ENCODE measurements around the gene ERMAP. TPM values are rescaled to one million over a fixed set of nuclear protein-coding genes. Genes with fewer than 3 reads are reported as not detected.

The ERMAP gene
- total RNA-seq, 1 donor from 2014 or later = 18.2 TPM

DNA sequence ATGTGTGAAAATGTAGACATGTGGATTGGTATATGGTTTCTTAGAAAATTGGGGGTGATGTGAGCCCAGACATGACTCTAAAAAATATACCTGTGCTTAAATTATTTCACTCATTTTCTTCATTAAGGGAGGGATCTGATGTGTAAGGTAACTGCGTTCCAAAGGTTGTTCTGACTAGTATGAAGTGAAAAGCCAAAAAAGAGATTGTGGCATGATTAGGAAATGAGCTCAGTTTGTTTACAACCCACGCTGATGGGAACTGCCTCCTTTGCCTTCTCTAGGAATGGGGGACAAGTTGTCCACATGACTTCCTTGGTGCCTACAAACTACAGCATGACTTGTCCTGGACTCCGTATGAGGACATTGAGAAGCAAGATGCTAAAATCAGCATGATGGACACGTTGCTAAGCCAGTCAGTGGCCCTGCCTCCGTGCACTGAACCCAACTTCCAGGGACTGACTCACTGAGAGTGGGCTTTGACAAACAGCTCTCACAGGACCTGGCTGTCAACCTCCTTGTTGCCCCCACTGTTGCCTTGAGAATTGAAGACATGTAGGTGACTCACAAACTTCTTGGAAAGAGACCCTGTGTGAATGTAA is 41.9 kb upstream of the ERMAP start:
- DNase-seq = no peak
- intact Hi-C loops (cut with DNase I) = no loop called here
- H3K4me1 ChIP-seq = no peaks in the 10 kb centered on the region
- H3K36me3 ChIP-seq = peaks cover 48% of the 10 kb centered on the region
- no peaks in the 10 kb centered on the region for H3K9me3 ChIP-seq
- H3K4me3 ChIP-seq = no peak overlapping the region
- no peak for ATAC-seq
- H3K27me3 ChIP-seq = no peaks in the 10 kb centered on the region
- TF ChIP-seq, protein P1, sequence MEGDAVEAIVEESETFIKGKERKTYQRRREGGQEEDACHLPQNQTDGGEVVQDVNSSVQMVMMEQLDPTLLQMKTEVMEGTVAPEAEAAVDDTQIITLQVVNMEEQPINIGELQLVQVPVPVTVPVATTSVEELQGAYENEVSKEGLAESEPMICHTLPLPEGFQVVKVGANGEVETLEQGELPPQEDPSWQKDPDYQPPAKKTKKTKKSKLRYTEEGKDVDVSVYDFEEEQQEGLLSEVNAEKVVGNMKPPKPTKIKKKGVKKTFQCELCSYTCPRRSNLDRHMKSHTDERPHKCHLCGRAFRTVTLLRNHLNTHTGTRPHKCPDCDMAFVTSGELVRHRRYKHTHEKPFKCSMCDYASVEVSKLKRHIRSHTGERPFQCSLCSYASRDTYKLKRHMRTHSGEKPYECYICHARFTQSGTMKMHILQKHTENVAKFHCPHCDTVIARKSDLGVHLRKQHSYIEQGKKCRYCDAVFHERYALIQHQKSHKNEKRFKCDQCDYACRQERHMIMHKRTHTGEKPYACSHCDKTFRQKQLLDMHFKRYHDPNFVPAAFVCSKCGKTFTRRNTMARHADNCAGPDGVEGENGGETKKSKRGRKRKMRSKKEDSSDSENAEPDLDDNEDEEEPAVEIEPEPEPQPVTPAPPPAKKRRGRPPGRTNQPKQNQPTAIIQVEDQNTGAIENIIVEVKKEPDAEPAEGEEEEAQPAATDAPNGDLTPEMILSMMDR (IDR thresholded peaks at IDR 0.05) = no peak
- no peak overlapping the region for H3K27ac ChIP-seq

DNA sequence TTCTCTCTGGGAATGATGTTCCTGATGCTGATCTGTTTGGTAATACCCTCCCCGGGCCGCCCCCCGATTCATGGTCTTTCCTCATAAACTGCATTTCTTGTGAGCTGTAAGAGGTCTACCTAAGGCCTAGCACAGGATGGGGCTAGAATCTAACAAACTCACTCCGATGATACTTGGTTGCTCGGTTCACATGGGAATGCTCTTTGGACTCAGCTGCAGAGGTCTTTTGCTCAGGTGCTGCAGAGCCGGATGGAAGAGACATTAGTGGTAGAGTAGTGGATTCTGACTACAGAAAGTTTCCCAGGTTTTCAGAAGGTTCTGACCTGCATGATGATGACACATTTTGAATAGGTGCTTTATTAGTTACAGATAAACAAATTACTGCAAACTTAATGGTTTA is 40.4 kb upstream of the ERMAP start:
- H3K4me3 ChIP-seq = no peak overlapping the region
- no peaks in the 10 kb centered on the region for H3K27me3 ChIP-seq
- no peaks in the 10 kb centered on the region for H3K9me3 ChIP-seq
- DNase-seq (no peak), ATAC-seq (no peak)
- H3K4me1 ChIP-seq = no peaks in the 10 kb centered on the region
- TF ChIP-seq, protein P1 (IDR thresholded peaks at IDR 0.05) = no peak
- H3K27ac ChIP-seq = no peak overlapping the region
- intact Hi-C loops (cut with DNase I) = no loop called here
- H3K36me3 ChIP-seq = peaks cover 54% of the 10 kb centered on the region

DNA sequence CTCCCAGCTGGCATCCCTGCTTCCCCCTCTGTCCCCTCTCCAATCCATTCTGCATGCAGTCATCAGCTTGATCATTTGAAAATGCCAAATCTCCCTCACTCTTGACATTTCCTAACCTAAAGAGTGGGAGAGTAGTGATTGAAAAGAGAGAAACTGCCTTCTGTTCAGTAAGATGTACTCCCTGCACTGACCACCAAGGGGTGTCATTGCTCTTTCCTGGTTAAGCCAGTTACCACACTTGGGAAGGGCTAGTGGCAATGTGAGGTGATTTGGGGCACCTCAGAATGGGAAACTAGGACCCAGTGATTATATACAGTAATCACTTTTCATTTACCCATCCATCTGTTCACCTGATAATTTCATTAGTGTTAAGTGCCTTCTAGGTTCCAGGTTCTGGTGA is 39.1 kb upstream of the ERMAP start:
- TF ChIP-seq, protein P1 (IDR thresholded peaks at IDR 0.05) = peak; percentile 54
- intact Hi-C loops (cut with DNase I) = no loop called here
- no peak overlapping the region for H3K27ac ChIP-seq
- peaks cover 58% of the 10 kb centered on the region for H3K36me3 ChIP-seq
- no peaks in the 10 kb centered on the region for H3K4me1 ChIP-seq
- DNase-seq (no peak), ATAC-seq (peak; percentile 78)
- H3K9me3 ChIP-seq = no peaks in the 10 kb centered on the region
- H3K4me3 ChIP-seq = no peak overlapping the region
- no peaks in the 10 kb centered on the region for H3K27me3 ChIP-seq

DNA sequence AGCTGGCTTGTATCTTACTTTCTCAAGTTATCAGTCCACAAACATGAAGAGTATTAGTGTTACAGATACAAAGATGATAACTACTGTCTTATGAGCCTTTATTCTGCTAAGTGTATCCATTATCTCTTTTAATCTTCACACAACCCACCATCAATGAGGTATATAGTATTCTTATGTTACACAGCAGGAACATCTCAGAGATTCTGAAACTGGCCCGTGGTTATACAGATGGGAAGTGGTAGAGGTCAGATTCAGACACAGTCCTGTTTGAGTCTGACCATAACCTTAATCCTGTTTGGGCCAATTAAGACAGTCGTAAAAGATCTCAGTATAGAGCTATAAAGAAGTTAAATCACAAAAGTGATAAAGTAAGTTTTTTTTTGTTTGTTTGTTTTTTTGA is 37.2 kb upstream of the ERMAP start:
- H3K36me3 ChIP-seq = peaks cover 43% of the 10 kb centered on the region
- intact Hi-C loops (cut with DNase I) = no loop called here

DNA sequence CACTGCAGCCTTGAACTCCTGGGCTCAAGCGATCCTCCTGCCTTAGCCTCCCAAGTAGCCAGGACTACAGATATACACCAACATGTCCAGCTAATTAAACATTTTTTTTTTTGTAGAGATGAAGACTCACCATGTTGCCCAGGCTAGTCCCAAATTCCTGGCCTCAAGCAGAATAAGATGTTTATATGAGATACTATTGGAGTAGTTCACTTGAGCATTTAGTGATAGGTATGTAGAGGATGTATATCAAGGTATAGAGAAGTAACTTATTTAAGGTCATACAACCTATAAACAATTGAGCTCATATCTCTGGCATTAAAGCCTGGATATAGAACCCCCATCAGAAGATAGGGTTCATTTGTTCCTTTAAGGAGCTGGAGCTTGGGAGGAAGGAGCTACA is 36.7 kb upstream of the ERMAP start:
- ATAC-seq (no peak), DNase-seq (no peak)
- Histone ChIP-seq H3K27me3 (no peaks in the 10 kb centered on the region), H3K9me3 (no peaks in the 10 kb centered on the region), H3K36me3 (peaks cover 39% of the 10 kb centered on the region), H3K4me3 (no peak overlapping the region), H3K4me1 (peaks cover 5% of the 10 kb centered on the region), H3K27ac (no peak overlapping the region)
- TF ChIP-seq, protein P1 (IDR thresholded peaks at IDR 0.05) = no peak
- intact Hi-C loops (cut with DNase I) = no loop called here

More for the DNA sequence above, 37.2 kb upstream of the ERMAP start:
- TF ChIP-seq, protein P1 (IDR thresholded peaks at IDR 0.05) = no peak
- DNase-seq (no peak), ATAC-seq (no peak)
- Histone ChIP-seq H3K9me3 (no peaks in the 10 kb centered on the region), H3K4me3 (no peak overlapping the region), H3K27ac (no peak overlapping the region), H3K4me1 (peaks cover under 1% of the 10 kb centered on the region), H3K27me3 (no peaks in the 10 kb centered on the region)

DNA sequence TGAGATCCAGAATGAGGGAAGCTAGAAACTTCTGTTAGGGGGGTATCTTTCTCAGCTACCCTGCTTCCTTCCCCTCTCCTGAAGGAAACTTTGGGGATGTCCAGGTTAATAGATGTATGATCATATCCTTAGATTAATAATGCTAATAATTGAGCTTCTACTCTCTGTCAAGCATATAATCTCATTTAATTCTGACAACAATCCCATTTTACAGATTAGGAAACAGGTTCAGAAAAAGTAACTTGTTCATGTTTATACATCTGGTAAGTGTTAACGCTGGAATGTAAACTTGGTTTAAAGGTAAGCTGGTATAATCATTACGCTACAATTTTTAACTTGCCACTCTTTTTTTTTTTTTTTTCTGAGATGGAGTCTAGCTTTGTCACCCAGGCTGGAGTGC is 33.8 kb upstream of the ERMAP start:
- no peaks in the 10 kb centered on the region for H3K27me3 ChIP-seq
- no peak for ATAC-seq
- TF ChIP-seq, protein P1 (IDR thresholded peaks at IDR 0.05) = no peak
- no peak for DNase-seq
- intact Hi-C loops (cut with DNase I) = no loop called here
- H3K9me3 ChIP-seq = no peaks in the 10 kb centered on the region
- H3K4me3 ChIP-seq = no peak overlapping the region
- H3K27ac ChIP-seq = no peak overlapping the region
- H3K36me3 ChIP-seq = peaks cover 10% of the 10 kb centered on the region
- peaks cover 9% of the 10 kb centered on the region for H3K4me1 ChIP-seq

All from upper lobe of right lung (tissue), 1 donor.